ENCODE data around the gene SCN9A. TPM values are rescaled to one million over a fixed set of nuclear protein-coding genes. Genes with fewer than 3 reads are reported as not detected.

Gene SCN9A
- total and polyA plus RNA-seq, 2 of the 8 experiments (the other 6 are each of a cell fraction or from before 2014, with no cell fraction given), result 1.6 to 6.2 TPM

DNA sequence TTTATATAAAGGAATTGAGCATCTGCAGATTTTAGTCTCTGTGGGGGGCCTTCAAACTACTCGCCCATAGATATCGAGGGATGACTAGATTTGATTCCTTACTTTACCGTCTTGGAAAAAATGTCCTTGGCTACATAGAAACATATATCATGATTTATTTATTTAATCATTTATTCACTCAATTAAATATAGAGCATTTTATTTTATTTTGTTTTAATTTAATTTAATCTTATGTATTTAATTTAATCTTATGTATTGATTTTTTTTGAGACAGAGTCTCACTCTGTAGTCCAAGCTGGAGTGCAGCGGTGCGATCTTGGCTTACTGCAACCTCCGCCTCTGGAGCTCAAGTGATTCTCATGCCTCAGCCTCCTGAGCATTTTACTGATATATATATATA lies 105.4 kb downstream of the SCN9A start (continued):
- TF ChIP-seq KDM4A (IDR thresholded peaks at IDR 0.05; ENCODE audit: low read depth, low read length, severe bottlenecking), result no peak
- TF ChIP-seq GABPA (IDR thresholded peaks at IDR 0.05; ENCODE audit: borderline replicate concordance, insufficient read depth, low read length), result no peak
- no peak for TF ChIP-seq CREB1 (IDR thresholded peaks at IDR 0.05)
- no peak for TF ChIP-seq JUND (IDR thresholded peaks at IDR 0.05; ENCODE audit: low read length)

All from H1 (cell line).